Spleen (tissue), 7 donors: ENCODE results near the gene PGAM2.

ENCODE experiments used
- CTCF ChIP-seq, 11 experiments: fragments of 200-600 bp in 7 of 11; fragments of 450-650 bp in 4 of 11; sonication (generic) in 4 of 11; IDR thresholded peaks in 8 of 11; conservative IDR thresholded peaks in 3 of 11; 1 replicate in 7 of 11; 2 replicates in 4 of 11; pipeline versions ENCODE4 v1.4.0 to v1.8.0; 2016 to 2021; ENCODE audit warnings: antibody characterized with exemption in 11 of 11, inconsistent platforms in 4 of 11, mild to moderate bottlenecking in 1 of 11
- POLR2A ChIP-seq, 3 donors: fragments of 450-650 bp; IDR thresholded peaks; one replicate each; pipeline ENCODE4 v1.5.1; 2017; ENCODE audit warnings: antibody characterized with exemption in 3 of 3, mild to moderate bottlenecking in 1 of 3
- POLR2AphosphoS5 ChIP-seq, 3 donors: sonication (generic); formaldehyde crosslinking; IDR thresholded peaks; one replicate each; pipeline ENCODE4 v1.5.1; 2017; ENCODE audit warnings: antibody characterized with exemption in 3 of 3
- donor health status: DM: no; HTN: no; CAD: no; lungs with moderate emphysema.
- donor health status: DM: no; HTN: no; CAD: no.
- donor health status: DM: no; HTN: no; CAD: no.

- TF ChIP-seq CTCF (IDR thresholded peaks at IDR 0.05 in 8 of 11, conservative IDR thresholded peaks at IDR 0.05 in 3 of 11) (no peak), POLR2A (IDR thresholded peaks at IDR 0.05) (no peak), POLR2AphosphoS5 (IDR thresholded peaks at IDR 0.05) (no peak)
These were observed 12.3 kb upstream of the PGAM2 start for GRCh38 chr7:44077681-44078091.
